Loucy (cell line): Measurements from ENCODE around the gene UNC80.

Experiments used
- EZH2phosphoT487 ChIP-seq: fragments of 200-600 bp; IDR thresholded peaks from 2 replicates; pipeline ENCODE4 v1.6.1; 2018; ENCODE audit warnings: antibody characterized with exemption, mild to moderate bottlenecking, moderate library complexity, borderline replicate concordance
- TF ChIP-seq, protein P1 (sequence below): fragments of 200-600 bp; sonication (generic); conservative IDR thresholded peaks from 2 replicates; pipeline ENCODE4 v1.5.1; 2014; ENCODE audit warnings: mild to moderate bottlenecking, antibody characterized with exemption, low read length

DNA sequence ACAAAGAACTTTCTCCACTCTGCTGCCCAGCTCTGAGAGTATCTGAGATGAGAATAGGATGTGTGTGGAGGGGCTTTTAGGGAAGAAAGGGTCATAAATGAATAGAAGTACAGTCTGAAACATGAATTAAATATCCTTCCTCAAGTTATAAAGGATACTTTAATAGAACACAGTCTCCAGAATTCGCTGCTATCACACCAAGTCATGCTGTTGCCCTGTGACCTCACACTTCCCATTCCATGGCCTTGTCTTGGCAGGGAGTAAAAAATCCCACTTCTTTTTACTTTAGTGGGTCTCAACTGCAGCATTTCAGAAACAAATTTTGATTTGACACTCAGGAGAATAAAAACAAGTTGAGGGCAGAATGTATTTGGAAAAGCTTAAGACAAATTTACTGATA, 227.0 kb downstream of the UNC80 start:
- TF ChIP-seq, protein P1, sequence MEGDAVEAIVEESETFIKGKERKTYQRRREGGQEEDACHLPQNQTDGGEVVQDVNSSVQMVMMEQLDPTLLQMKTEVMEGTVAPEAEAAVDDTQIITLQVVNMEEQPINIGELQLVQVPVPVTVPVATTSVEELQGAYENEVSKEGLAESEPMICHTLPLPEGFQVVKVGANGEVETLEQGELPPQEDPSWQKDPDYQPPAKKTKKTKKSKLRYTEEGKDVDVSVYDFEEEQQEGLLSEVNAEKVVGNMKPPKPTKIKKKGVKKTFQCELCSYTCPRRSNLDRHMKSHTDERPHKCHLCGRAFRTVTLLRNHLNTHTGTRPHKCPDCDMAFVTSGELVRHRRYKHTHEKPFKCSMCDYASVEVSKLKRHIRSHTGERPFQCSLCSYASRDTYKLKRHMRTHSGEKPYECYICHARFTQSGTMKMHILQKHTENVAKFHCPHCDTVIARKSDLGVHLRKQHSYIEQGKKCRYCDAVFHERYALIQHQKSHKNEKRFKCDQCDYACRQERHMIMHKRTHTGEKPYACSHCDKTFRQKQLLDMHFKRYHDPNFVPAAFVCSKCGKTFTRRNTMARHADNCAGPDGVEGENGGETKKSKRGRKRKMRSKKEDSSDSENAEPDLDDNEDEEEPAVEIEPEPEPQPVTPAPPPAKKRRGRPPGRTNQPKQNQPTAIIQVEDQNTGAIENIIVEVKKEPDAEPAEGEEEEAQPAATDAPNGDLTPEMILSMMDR, result no peak
- no peak for TF ChIP-seq EZH2phosphoT487
